ENCODE data around the gene IFITM1. TPM values are rescaled to one million over a fixed set of nuclear protein-coding genes. Genes with fewer than 3 reads are reported as not detected.
A peak's percentile ranks its signal among the peaks of the same experiment; 100 is the strongest.

The IFITM1 gene
- total and polyA plus RNA-seq, 9 of the 15 experiments (the other 6 are each of a cell fraction or from before 2014, with no cell fraction given), result 691 to 5,579 (median 974) TPM

GRCh38 chr11:352456-353031 lies 38.7 kb downstream of the IFITM1 start (continued):
- peak; percentile 94 for TF ChIP-seq ZNF766 (CRISPR knock-in tag; conservative IDR thresholded peaks at IDR 0.05)
- TF ChIP-seq HNRNPH1 (optimal IDR thresholded peaks at IDR 0.05; ENCODE audit: low read depth, low read length), result no peak
- TF ChIP-seq ESRRB (CRISPR knock-in tag; IDR thresholded peaks at IDR 0.05; ENCODE audit: borderline replicate concordance), result peak; percentile 67; the same call in 1 of the 2 replicates
- peak; percentile 95 for TF ChIP-seq IFI16 (CRISPR knock-in tag; IDR thresholded peaks at IDR 0.05)
- TF ChIP-seq ZNF444 (CRISPR knock-in tag; IDR thresholded peaks at IDR 0.05), result peak; percentile 81; the same call in 1 of the 2 replicates
- no peak for TF ChIP-seq ZNF740 (CRISPR knock-in tag; IDR thresholded peaks at IDR 0.05)
- peak in 1 of 2 experiments; percentile 97; a peak in 2 of 4 replicates for TF ChIP-seq ZNF740 (tag; IDR thresholded peaks at IDR 0.05)
- no peak for TF ChIP-seq ATF1 (CRISPR knock-in tag; IDR thresholded peaks at IDR 0.05)
- peak; percentile 66 for TF ChIP-seq ATF1 (tag; IDR thresholded peaks at IDR 0.05)
- peak; percentile 81 for TF ChIP-seq ZNF707 (CRISPR knock-in tag; conservative IDR thresholded peaks at IDR 0.05)
- peak; percentile 99 for TF ChIP-seq ZNF311 (CRISPR knock-in tag; IDR thresholded peaks at IDR 0.05)
- peak; percentile 93; the same call in 1 of the 2 replicates for TF ChIP-seq ARID3B (CRISPR knock-in tag; IDR thresholded peaks at IDR 0.05; ENCODE audit: borderline replicate concordance)
- no peak for TF ChIP-seq ARID4B (CRISPR knock-in tag; IDR thresholded peaks at IDR 0.05)
- peak; percentile 71; the same call in 1 of the 2 replicates for TF ChIP-seq KDM2B (CRISPR knock-in tag; IDR thresholded peaks at IDR 0.05)
- no peak for TF ChIP-seq NR2C1 (IDR thresholded peaks at IDR 0.05)
- peak; percentile 92 for TF ChIP-seq NR2C1 (tag; IDR thresholded peaks at IDR 0.05)
- peak; percentile 36; the same call in 1 of the 2 replicates for TF ChIP-seq ZBTB2 (IDR thresholded peaks at IDR 0.05)
- no peak for TF ChIP-seq CREBBP (IDR thresholded peaks at IDR 0.05; ENCODE audit: low read depth, low read length)
- no peak for TF ChIP-seq SMC3 (conservative IDR thresholded peaks at IDR 0.05; ENCODE audit: insufficient read depth, low read depth, low read length)
- TF ChIP-seq GATAD2A (IDR thresholded peaks at IDR 0.05), result peak; percentile 57; the same call in 1 of the 2 replicates
- peak; percentile 91 for TF ChIP-seq ZNF57 (CRISPR knock-in tag; IDR thresholded peaks at IDR 0.05)
- no peak for TF ChIP-seq SP2 (IDR thresholded peaks at IDR 0.05; ENCODE audit: extremely low read depth, low read depth, low read length, poor library complexity, severe bottlenecking)

Data from K562 (cell line).